Measurements from ENCODE around the gene CERT1.

The CERT1 gene

DNA sequence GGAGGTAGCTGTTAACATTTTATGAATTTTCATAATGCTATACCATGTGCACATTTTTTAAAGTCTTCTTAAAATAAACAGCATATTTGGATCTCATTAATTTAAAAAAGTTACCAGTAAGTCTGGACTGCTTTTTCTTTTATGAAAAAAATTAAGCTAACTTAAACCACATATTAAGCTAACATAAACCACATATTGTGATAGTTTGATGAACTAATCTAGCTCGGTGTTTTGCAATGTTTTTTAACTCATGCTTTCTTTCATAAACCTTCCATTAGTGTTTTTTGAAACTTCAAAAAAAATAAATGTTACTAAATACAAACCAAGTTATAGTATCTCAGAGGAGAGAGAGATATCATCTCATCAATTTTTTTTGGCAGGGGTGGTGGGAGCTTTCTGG, 26.8 kb upstream of the CERT1 start:
- Histone ChIP-seq H3K9me3 (ENCODE audit: control insufficient read depth, insufficient read depth, low read depth, low read length) (no peaks in the 10 kb centered on the region), H3K27ac (ENCODE audit: extremely low read depth, low read depth, low read length) (no peak overlapping the region), H3K4me1 (ENCODE audit: control insufficient read depth, insufficient read depth, low read length) (no peaks in the 10 kb centered on the region), H3K4me3 (ENCODE audit: low read depth, low read length) (no peak overlapping the region), H3K36me3 (ENCODE audit: control insufficient read depth in 2 of 2, insufficient read depth in 1 of 2, low read length in 2 of 2) (peaks cover 0 to 4% of the 10 kb centered on the region in 2 experiments; a peak in 2 of 3 replicates)
- ChIA-PET POLR2A (no interaction called here), CTCF (interaction anchor here (0.6 to 0.7 kb wide), 3 partner anchors 22 to 39 kb away, joined by 3 read pairs; no protein-coding TSS in a partner anchor)
- TF ChIP-seq ZNF302 (tag by site-specific recombination; IDR thresholded peaks at IDR 0.05; ENCODE audit: low read depth) = no peak
- TF ChIP-seq ZNF830 (tag by site-specific recombination; IDR thresholded peaks at IDR 0.05; ENCODE audit: low read depth) = no peak
- no peak for TF ChIP-seq ZNF837 (tag by site-specific recombination; IDR thresholded peaks at IDR 0.05)
- no peak for TF ChIP-seq ZNF23 (tag by site-specific recombination; IDR thresholded peaks at IDR 0.05; ENCODE audit: borderline replicate concordance)
- no peak for TF ChIP-seq HOXD13 (CRISPR knock-in tag; IDR thresholded peaks at IDR 0.05; ENCODE audit: borderline replicate concordance)
- no peak for TF ChIP-seq ZNF621 (tag by site-specific recombination; IDR thresholded peaks at IDR 0.05)
- TF ChIP-seq, protein P1, sequence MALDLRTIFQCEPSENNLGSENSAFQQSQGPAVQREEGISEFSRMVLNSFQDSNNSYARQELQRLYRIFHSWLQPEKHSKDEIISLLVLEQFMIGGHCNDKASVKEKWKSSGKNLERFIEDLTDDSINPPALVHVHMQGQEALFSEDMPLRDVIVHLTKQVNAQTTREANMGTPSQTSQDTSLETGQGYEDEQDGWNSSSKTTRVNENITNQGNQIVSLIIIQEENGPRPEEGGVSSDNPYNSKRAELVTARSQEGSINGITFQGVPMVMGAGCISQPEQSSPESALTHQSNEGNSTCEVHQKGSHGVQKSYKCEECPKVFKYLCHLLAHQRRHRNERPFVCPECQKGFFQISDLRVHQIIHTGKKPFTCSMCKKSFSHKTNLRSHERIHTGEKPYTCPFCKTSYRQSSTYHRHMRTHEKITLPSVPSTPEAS (tag by site-specific recombination; IDR thresholded peaks at IDR 0.05) = no peak
- TF ChIP-seq, protein P2, sequence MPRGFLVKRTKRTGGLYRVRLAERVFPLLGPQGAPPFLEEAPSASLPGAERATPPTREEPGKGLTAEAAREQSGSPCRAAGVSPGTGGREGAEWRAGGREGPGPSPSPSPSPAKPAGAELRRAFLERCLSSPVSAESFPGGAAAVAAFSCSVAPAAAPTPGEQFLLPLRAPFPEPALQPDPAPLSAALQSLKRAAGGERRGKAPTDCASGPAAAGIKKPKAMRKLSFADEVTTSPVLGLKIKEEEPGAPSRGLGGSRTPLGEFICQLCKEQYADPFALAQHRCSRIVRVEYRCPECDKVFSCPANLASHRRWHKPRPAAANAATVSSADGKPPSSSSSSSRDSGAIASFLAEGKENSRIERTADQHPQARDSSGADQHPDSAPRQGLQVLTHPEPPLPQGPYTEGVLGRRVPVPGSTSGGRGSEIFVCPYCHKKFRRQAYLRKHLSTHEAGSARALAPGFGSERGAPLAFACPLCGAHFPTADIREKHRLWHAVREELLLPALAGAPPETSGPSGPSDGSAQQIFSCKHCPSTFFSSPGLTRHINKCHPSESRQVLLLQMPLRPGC (tag by site-specific recombination; IDR thresholded peaks at IDR 0.05) = no peak
- no peak for TF ChIP-seq ZNF16 (tag by site-specific recombination; IDR thresholded peaks at IDR 0.05; ENCODE audit: low read depth)
- TF ChIP-seq, protein P3, sequence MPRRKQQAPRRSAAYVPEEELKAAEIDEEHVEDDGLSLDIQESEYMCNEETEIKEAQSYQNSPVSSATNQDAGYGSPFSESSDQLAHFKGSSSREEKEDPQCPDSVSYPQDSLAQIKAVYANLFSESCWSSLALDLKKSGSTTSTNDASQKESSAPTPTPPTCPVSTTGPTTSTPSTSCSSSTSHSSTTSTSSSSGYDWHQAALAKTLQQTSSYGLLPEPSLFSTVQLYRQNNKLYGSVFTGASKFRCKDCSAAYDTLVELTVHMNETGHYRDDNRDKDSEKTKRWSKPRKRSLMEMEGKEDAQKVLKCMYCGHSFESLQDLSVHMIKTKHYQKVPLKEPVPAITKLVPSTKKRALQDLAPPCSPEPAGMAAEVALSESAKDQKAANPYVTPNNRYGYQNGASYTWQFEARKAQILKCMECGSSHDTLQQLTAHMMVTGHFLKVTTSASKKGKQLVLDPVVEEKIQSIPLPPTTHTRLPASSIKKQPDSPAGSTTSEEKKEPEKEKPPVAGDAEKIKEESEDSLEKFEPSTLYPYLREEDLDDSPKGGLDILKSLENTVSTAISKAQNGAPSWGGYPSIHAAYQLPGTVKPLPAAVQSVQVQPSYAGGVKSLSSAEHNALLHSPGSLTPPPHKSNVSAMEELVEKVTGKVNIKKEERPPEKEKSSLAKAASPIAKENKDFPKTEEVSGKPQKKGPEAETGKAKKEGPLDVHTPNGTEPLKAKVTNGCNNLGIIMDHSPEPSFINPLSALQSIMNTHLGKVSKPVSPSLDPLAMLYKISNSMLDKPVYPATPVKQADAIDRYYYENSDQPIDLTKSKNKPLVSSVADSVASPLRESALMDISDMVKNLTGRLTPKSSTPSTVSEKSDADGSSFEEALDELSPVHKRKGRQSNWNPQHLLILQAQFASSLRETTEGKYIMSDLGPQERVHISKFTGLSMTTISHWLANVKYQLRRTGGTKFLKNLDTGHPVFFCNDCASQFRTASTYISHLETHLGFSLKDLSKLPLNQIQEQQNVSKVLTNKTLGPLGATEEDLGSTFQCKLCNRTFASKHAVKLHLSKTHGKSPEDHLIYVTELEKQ (tag by site-specific recombination; IDR thresholded peaks at IDR 0.05; ENCODE audit: borderline replicate concordance) = no peak
- no peak for TF ChIP-seq KLF1 (tag by site-specific recombination; IDR thresholded peaks at IDR 0.05)
- TF ChIP-seq ZNF76 (tag by site-specific recombination; IDR thresholded peaks at IDR 0.05; ENCODE audit: borderline replicate concordance, low read depth) = no peak

DNA sequence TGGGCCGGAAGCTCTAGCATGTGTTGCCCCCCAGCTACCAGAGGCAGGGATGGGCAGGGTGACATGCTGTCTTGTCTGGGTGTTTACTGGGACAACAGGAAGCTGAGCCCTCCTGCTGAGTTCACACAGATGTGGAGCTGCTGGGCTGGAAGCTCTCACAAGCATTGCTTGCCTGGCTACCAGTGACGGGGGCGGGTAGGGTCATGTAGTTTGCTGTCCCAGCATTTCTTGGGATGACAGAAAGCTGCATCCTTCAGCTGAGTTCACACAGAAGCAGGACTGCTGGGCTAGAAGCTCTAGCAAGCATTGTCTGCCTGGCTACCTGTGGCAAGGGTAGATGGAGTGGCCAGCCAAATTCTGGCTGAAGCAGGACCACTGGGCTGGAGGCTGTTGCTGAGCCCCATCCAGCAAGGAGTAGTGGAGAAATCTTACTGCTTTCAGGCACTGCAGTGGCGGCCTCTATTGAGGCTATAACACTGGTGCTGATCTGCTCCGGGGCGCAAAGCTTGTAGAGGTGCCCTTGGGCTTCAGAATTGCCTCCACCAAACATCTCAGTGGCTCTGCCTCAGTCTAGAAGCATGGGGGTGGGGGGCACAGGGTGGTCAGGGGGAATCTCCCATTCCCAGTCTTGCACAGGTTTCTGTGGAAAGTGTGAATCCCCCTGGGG, 25.4 kb upstream of the CERT1 start:
- Histone ChIP-seq H3K36me3 (ENCODE audit: control insufficient read depth in 2 of 2, insufficient read depth in 1 of 2, low read length in 2 of 2) (peaks cover 0 to 4% of the 10 kb centered on the region in 2 experiments; a peak in 2 of 3 replicates), H3K27ac (ENCODE audit: extremely low read depth, low read depth, low read length) (no peak overlapping the region), H3K4me1 (ENCODE audit: control insufficient read depth, insufficient read depth, low read length) (no peaks in the 10 kb centered on the region), H3K9me3 (ENCODE audit: control insufficient read depth, insufficient read depth, low read depth, low read length) (no peaks in the 10 kb centered on the region), H3K4me3 (ENCODE audit: low read depth, low read length) (no peak overlapping the region)
- POLR2A ChIA-PET = no interaction called here
- TF ChIP-seq MYNN (tag by site-specific recombination; IDR thresholded peaks at IDR 0.05; ENCODE audit: borderline replicate concordance) = no peak
- no peak for TF ChIP-seq ZNF621 (tag by site-specific recombination; IDR thresholded peaks at IDR 0.05)
- TF ChIP-seq ZIC2 (tag by site-specific recombination; IDR thresholded peaks at IDR 0.05) = 0 out of 2 replicates have a peak, but pooled peaks have one; percentile 24
- 0 out of 2 replicates have a peak, but pooled peaks have one; percentile 32 for TF ChIP-seq OSR2 (tag by site-specific recombination; IDR thresholded peaks at IDR 0.05)
- CTCF ChIA-PET = no interaction called here

Measured in HEK293 (cell line).